Measurements from ENCODE around the gene KAT2B.
"Not testable (repeated sequence)": the region's sequence is repeated elsewhere in the genome, so short reads cannot be mapped to it uniquely, and the experiment has no call there.

The KAT2B gene

GRCh38 chr3:20039765-20040547 is at the start of gene KAT2B:
Gene KAT2B (plus strand): TSS chr3:20040446. CDS start chr3:20040478, 32 bp downstream.
- peak; percentile 49 to 80 (median 73) for DNase-seq

GRCh38 chr3:19994796-19995195 is 45.5 kb upstream of the KAT2B start:
- DNase-seq: no peak

- DNase-seq: no peak
Observed at GRCh38 chr3:19997502-19997901, 42.7 kb upstream of the KAT2B start.

GRCh38 chr3:20001932-20002331 is 38.3 kb upstream of the KAT2B start:
- no peak for DNase-seq

GRCh38 chr3:20007960-20008359 is 32.3 kb upstream of the KAT2B start:
- DNase-seq: no peak

GRCh38 chr3:20008646-20009045 is 31.6 kb upstream of the KAT2B start:
- no peak for DNase-seq

- no peak for DNase-seq
Observed at GRCh38 chr3:20012164-20012563, 28.1 kb upstream of the KAT2B start, which contains the start of gene PP2D1. Gene PP2D1 (minus strand): TSS chr3:20012264. CDS start chr3:20012072, 192 bp downstream.

- DNase-seq: no peak
Observed at GRCh38 chr3:20013396-20013795, 26.9 kb upstream of the KAT2B start.

GRCh38 chr3:20015525-20015924 is 24.7 kb upstream of the KAT2B start:
- DNase-seq: no peak

- DNase-seq: not testable (repeated sequence)
Observed at GRCh38 chr3:20016076-20016475, 24.2 kb upstream of the KAT2B start.

- DNase-seq: no peak
Observed at GRCh38 chr3:20022954-20023622, 17.2 kb upstream of the KAT2B start.

GRCh38 chr3:20023623-20024405 is 16.4 kb upstream of the KAT2B start:
- DNase-seq: no peak

- no peak for DNase-seq
Observed at GRCh38 chr3:20027136-20027535, 13.1 kb upstream of the KAT2B start.

GRCh38 chr3:20028905-20029331 is 11.3 kb upstream of the KAT2B start:
- no peak for DNase-seq

- not testable (repeated sequence) for DNase-seq
Observed at GRCh38 chr3:20031939-20032338, 8.3 kb upstream of the KAT2B start.

- no peak for DNase-seq
Observed at GRCh38 chr3:20035019-20035418, 5.2 kb upstream of the KAT2B start.

- DNase-seq: no peak
Observed at GRCh38 chr3:20037255-20037996, 2.8 kb upstream of the KAT2B start.

- DNase-seq: no peak
Observed at GRCh38 chr3:20038699-20039465, 1.4 kb upstream of the KAT2B start.

- DNase-seq: no peak
Observed at GRCh38 chr3:20039466-20039764, 831 bp upstream of the KAT2B start.

GRCh38 chr3:20040548-20041196 is 426 bp downstream of the KAT2B start:
- peak; percentile 18 to 40 (median 23) for DNase-seq

- DNase-seq: peak; percentile 43 to 54 (median 48)
Observed at GRCh38 chr3:20041197-20041780, 1.0 kb downstream of the KAT2B start.
